ENCODE measurements around the gene MBD3L1.

The MBD3L1 gene

DNA sequence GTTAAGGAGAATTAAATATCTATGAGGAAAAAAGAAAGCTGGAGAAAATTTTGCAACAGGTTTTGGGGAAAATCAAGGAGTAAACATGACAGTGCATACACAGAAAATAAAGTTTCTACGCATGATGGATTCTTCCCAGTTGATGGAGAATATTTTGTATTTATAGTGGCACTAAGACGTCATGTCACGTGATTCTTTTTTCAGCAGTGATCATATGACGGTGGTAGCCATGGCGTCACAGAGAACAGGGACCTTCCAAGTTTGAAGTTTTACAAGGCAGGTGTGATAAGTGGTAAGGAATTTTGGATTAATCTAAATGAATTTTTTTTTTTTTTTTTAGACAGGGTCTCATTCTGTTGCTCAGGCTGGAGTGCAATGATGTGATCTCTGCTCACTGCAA lies 8.5 kb downstream of the MBD3L1 start:
- no peak overlapping the region for H3K4me3 Mint-ChIP-seq
- no peaks in the 10 kb centered on the region for H3K36me3 Mint-ChIP-seq

DNA sequence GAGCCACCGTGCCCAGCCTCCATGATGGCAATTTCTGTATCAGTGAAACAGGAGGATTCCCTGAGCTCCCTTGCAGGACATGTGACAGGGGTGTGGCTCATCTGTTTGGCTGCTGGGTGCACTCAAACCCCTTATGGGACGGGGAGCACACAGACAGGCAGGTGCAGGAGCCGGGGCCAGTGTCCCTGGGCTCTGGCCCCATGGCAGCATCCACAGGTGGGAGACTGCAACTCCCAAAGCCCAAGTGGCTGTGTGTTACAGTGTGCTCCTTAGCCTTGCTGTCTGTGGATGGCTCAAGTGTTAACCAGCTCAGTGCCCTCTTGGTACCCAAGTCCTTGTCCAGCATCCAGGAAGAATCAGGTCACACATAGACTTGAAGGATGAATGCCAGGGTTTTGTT lies 14.6 kb downstream of the MBD3L1 start:
- ATAC-seq (replicated peaks), result no peak
- H3K4me3 Mint-ChIP-seq, result no peak overlapping the region
- no peaks in the 10 kb centered on the region for H3K4me1 Mint-ChIP-seq

More for the DNA sequence above, 8.5 kb downstream of the MBD3L1 start:
- Mint-ChIP-seq H3K27ac (no peak overlapping the region), H3K9me3 (no peaks in the 10 kb centered on the region), H3K27me3 (peaks cover 13 to 22% of the 10 kb centered on the region in 2 donors), H3K4me1 (no peaks in the 10 kb centered on the region)
- no peak for ATAC-seq (replicated peaks)
- DNase-seq, result no peak

DNA sequence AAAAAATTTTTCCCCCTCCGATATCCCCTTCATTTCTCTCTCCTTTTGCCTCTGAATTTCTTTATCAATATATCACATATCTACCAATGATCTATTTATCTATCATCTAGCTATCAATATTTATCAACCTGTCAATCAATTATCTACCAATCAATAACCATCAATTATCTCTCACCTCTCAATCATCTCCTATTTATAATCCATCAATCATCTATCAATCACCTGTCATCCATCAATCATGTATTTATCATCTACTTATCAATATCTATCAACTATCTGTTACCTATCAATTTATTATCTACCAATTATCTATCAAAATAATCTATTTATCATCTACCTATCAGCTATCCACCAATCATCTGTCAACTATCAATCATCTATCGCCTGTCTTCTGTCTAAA lies 17.1 kb downstream of the MBD3L1 start:
- Mint-ChIP-seq H3K4me1 (no peaks in the 10 kb centered on the region), H3K4me3 (no peak overlapping the region), H3K36me3 (peaks cover 2 to 3% of the 10 kb centered on the region in 2 donors), H3K27me3 (peaks cover 6 to 18% of the 10 kb centered on the region in 2 donors), H3K9me3 (peaks cover 16 to 19% of the 10 kb centered on the region in 2 donors), H3K27ac (no peak overlapping the region)
- ATAC-seq (replicated peaks), result no peak
- DNase-seq, result no peak

More for the DNA sequence above, 14.6 kb downstream of the MBD3L1 start:
- no peak for DNase-seq
- Mint-ChIP-seq H3K9me3 (peaks cover 16 to 19% of the 10 kb centered on the region in 2 donors), H3K36me3 (peaks cover 2 to 3% of the 10 kb centered on the region in 2 donors), H3K27ac (no peak overlapping the region), H3K27me3 (peaks cover 18% of the 10 kb centered on the region in 2 donors)

DNA sequence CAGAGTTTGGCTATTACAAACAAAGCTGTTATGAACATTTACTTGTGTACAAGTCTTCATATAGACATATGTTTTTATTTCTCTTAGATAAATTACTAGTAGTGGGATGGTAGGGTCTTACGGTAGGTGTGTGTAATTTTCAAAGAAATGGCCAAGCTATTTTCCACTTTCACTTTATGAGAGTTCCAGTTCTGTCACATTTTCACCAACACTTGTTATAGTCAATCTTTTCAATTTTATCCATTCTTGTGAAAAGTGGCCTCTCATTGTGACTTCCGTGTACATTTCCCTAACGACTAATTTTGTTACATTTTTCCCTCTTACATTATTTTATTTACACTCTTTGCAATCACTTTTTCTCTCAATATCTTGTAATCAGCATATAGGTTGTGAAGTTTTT lies 18.3 kb downstream of the MBD3L1 start:
- Mint-ChIP-seq H3K4me1 (no peaks in the 10 kb centered on the region), H3K9me3 (peaks cover 16 to 19% of the 10 kb centered on the region in 2 donors), H3K36me3 (peaks cover 2 to 3% of the 10 kb centered on the region in 2 donors), H3K4me3 (no peak overlapping the region), H3K27me3 (peaks cover 6 to 18% of the 10 kb centered on the region in 2 donors), H3K27ac (no peak overlapping the region)
- no peak for DNase-seq
- ATAC-seq (replicated peaks), result no peak

DNA sequence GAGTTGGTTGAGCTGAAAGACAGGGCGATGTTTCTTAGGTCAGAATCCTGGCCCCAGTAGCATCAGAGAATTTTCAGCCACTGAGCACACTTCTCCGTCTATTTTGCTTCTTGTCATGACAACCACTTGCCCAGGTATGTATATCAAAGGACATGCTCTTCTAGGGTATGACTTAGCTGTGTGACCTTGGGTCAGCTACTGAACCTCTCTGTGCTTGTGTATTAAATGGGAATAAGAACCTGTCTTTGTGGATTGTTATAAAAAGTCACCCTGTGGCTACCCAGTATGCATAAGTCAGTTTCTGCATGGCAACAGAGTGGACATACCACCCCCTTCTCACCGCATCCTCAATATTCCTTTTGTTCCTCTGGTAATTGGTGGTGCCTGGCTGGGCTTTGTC lies 26.1 kb downstream of the MBD3L1 start:
- H3K27me3 Mint-ChIP-seq, result peaks cover 24 to 26% of the 10 kb centered on the region in 2 donors
- H3K9me3 Mint-ChIP-seq, result no peaks in the 10 kb centered on the region
- ATAC-seq (replicated peaks) (no peak), DNase-seq (no peak)
- H3K4me3 Mint-ChIP-seq, result no peak overlapping the region
- H3K4me1 Mint-ChIP-seq, result no peaks in the 10 kb centered on the region
- H3K36me3 Mint-ChIP-seq, result no peaks in the 10 kb centered on the region
- H3K27ac Mint-ChIP-seq, result no peak overlapping the region

DNA sequence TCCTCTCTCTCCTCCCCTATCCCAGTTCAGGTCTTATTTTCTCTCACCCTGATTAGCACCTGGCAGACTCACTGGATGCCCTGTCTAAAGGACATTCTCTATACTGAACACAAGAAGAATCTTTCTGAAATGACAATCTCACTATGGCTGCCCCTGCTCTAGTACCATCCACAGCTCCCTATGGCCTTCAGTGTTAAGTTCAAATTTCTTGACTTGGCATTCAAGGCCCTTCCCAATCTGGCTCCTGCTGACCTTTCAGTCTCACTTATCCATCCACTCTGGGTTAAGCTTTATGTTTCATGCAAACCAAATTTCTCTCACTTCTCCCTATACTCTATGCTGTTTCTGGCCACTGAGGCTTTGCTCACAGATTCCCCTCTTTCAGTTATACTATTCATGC lies 34.2 kb downstream of the MBD3L1 start:
- DNase-seq, result no peak
- ATAC-seq (replicated peaks), result no peak
- H3K4me1 Mint-ChIP-seq, result no peaks in the 10 kb centered on the region
- no peaks in the 10 kb centered on the region for H3K36me3 Mint-ChIP-seq
- no peak overlapping the region for H3K4me3 Mint-ChIP-seq
- peaks cover 10% of the 10 kb centered on the region in 2 donors for H3K27me3 Mint-ChIP-seq
- no peak overlapping the region for H3K27ac Mint-ChIP-seq
- no peaks in the 10 kb centered on the region for H3K9me3 Mint-ChIP-seq

DNA sequence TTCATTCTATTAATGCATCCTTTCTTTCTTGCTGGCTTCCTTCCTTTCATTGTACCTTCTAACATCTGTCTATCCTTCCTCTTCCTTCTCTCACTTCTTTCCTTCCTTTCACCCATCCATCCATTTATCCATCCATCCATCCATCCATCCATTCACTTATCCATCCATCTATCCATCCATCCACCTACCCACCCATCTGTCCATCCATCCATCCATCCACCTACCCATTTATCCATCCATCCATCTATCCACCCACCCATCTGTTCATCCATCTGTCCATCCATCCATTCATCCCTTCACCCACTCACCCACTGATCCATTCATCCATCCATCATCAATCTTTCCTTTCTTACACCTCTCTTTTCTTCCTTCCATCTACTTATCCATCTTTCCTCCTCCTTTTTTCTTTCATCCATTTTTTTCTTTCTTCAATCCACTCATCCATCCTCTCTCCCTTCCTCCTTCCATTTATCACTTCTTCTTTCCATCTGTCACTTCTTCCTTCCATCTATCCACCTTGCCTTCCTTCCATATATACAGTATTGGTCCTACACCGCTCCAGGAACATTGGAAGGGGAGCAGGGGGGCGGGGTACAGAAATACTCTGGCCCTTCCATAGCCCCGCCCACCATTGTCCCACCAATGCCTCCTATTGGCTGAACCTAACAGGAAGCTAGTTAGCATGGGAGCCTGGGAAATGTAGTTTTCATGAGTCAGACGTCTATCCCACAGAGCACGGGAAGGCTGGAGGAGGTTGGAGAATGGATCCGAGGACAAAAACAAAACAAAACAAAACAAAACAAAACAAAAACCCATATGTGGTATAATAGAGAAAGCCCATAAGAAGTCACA lies 45.9 kb downstream of the MBD3L1 start:
- Mint-ChIP-seq H3K36me3 (peaks cover 0 to 2% of the 10 kb centered on the region in 2 donors), H3K27ac (no peak overlapping the region), H3K9me3 (peaks cover 13 to 22% of the 10 kb centered on the region in 2 donors), H3K27me3 (peaks cover 13% of the 10 kb centered on the region in 2 donors), H3K4me3 (no peak overlapping the region), H3K4me1 (no peaks in the 10 kb centered on the region)
- ATAC-seq (replicated peaks) (no peak), DNase-seq (no peak)

DNA sequence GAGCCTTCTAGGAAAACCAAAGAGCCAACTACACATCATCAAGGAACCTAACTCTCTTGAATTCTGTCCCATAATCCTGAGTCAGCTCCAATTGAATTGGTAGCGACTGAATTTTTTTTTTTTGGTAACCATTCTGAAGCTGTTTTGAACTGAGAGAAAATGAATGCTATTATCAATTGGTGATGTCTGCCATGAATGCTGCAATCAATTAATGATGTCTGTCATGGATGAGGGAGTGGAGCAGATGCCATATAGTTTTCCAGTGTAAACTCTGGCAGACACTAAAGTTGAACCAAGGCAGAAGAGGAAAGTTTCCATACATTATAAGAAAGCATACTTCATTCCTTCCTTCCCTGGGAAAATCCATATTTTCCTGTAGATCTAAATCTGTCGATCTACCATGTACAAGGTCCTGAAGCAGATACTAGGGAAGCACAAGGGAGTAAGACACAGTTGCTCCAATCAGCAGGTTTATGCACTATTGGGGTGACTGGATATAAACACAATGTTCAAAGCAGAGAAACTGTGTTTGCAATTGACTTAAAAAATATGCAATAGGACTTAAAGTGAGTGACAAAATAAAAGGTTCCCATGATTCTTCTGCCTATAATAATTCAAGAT lies 48.8 kb downstream of the MBD3L1 start:
- no peaks in the 10 kb centered on the region for H3K4me1 Mint-ChIP-seq
- H3K27ac Mint-ChIP-seq, result no peak overlapping the region
- H3K4me3 Mint-ChIP-seq, result no peak overlapping the region
- DNase-seq (no peak), ATAC-seq (replicated peaks) (no peak)
- H3K9me3 Mint-ChIP-seq, result peaks cover 17 to 20% of the 10 kb centered on the region in 2 donors
- peaks cover 11% of the 10 kb centered on the region in 2 donors for H3K27me3 Mint-ChIP-seq
- H3K36me3 Mint-ChIP-seq, result peaks cover 0 to 2% of the 10 kb centered on the region in 2 donors

DNA sequence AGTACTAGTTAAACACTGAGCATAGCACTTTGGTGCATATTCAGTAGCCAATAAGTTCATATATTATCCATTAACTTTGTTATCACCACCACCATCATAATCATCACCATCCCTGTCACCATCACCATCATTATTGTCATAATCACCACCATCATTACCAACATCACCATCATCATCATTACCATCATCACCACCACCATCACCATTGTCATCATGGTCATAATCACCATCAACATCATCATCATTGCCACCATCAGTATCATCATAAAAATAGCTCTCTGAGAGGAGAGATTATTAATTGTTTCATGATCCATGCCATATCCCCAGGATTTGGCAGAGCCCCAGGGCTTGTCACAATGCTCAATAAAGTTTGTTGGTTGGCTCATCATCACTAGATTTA lies 49.3 kb downstream of the MBD3L1 start:
- Mint-ChIP-seq H3K27ac (no peak overlapping the region), H3K4me3 (no peak overlapping the region), H3K36me3 (peaks cover 0 to 2% of the 10 kb centered on the region in 2 donors), H3K27me3 (peaks cover 11% of the 10 kb centered on the region in 2 donors), H3K9me3 (peaks cover 14 to 20% of the 10 kb centered on the region in 2 donors), H3K4me1 (no peaks in the 10 kb centered on the region)
- DNase-seq, result no peak
- no peak for ATAC-seq (replicated peaks)

DNA sequence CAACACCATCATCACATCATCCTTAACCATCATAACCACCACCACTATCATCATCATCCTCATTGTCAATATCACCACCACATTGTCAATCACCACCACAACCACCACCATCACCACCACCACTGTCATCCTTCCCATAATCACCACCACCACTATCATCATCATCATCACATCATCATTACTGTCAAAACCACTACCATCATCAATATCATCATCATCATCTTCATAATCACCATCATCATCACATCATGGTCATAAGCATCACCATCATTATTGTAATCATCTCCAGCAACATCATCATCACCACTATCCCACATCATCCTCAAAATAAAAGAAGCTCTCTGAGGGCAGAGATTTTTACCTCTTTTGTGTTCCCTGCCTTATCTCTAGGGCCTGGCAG lies 52.2 kb downstream of the MBD3L1 start:
- no peak for ATAC-seq (replicated peaks)
- DNase-seq, result no peak
- H3K27ac Mint-ChIP-seq, result no peak overlapping the region
- H3K9me3 Mint-ChIP-seq, result peaks cover 4 to 12% of the 10 kb centered on the region in 2 donors
- no peaks in the 10 kb centered on the region for H3K4me1 Mint-ChIP-seq
- H3K36me3 Mint-ChIP-seq, result no peaks in the 10 kb centered on the region
- H3K4me3 Mint-ChIP-seq, result no peak overlapping the region
- H3K27me3 Mint-ChIP-seq, result no peaks in the 10 kb centered on the region

DNA sequence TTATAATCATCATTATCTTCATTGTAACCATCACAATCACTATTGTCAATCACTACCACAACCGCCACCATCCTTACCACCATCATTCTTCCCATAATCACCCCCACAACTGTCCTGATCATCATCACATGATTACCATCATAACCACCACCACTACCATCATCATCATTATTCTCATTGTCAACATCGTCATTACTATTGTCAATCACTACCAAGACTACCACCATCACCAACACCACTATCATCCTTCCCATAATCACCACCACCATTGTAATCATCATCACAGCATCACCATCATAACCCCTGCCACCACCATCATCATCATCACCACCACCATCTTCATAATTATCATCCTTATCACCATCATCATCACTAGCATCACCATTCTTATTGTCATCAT lies 55.2 kb downstream of the MBD3L1 start:
- H3K4me3 Mint-ChIP-seq, result no peak overlapping the region
- no peak overlapping the region for H3K27ac Mint-ChIP-seq
- no peaks in the 10 kb centered on the region for H3K36me3 Mint-ChIP-seq
- H3K9me3 Mint-ChIP-seq, result peaks cover 0 to 6% of the 10 kb centered on the region in 2 donors
- H3K27me3 Mint-ChIP-seq, result no peaks in the 10 kb centered on the region
- ATAC-seq (replicated peaks) (no peak), DNase-seq (no peak)
- H3K4me1 Mint-ChIP-seq, result no peaks in the 10 kb centered on the region

DNA sequence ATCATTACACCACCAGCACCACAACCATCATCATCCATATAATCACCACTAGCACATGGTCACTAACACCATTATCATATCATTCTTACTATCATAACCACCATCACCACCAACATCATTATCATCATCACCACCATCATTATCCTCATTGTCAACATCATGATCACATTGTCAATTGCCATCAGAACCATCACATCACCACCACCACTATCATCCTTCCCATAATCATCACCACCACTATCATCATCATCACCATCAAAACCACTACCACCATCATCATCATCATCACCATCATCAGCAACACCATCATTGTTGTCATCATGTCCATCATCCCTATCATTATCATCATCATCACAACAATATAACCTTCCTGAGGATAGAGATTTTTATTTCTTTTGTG lies 58.1 kb downstream of the MBD3L1 start:
- no peak overlapping the region for H3K4me3 Mint-ChIP-seq
- H3K27me3 Mint-ChIP-seq, result no peaks in the 10 kb centered on the region
- no peaks in the 10 kb centered on the region for H3K9me3 Mint-ChIP-seq
- H3K27ac Mint-ChIP-seq, result no peak overlapping the region
- no peaks in the 10 kb centered on the region for H3K36me3 Mint-ChIP-seq
- DNase-seq, result no peak
- H3K4me1 Mint-ChIP-seq, result no peaks in the 10 kb centered on the region
- no peak for ATAC-seq (replicated peaks)
